ENCODE data around the gene SP100. TPM values are rescaled to one million over a fixed set of nuclear protein-coding genes. Genes with fewer than 3 reads are reported as not detected.

Gene SP100
- total and polyA plus RNA-seq, 2 of the 13 experiments (the other 11 are each of a cell fraction or from before 2014, with no cell fraction given) = 12.6 to 16.5 TPM

DNA sequence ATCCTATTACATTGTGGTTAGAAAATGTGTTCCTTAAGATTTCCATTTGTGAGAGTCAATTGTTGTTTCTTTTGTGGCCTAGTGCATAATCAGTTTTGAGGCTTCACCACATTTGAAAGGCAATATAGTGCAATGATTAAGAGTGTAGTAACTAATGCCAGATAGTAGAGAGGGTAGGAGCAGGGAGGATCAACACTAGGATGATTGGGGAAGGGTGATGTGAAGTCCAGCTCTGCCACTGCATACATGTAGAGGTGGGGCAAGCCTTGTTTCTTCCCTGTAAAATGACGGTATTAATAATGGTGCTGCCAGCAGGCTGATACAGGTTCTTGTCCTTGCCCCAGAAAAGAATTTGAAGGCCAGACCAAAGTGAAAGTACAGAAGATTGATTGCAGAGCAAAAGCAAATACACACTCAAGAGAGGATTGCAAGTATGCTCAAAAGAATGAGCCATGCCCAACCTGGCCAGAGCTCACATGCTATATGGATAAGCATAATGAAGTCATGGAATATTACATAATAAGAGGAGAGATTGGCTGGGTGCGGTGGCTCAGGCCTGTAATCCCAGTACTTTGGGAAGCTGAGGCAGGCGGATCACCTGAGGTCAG, 8.0 kb downstream of the SP100 start (continued):
- TF ChIP-seq, protein P1, sequence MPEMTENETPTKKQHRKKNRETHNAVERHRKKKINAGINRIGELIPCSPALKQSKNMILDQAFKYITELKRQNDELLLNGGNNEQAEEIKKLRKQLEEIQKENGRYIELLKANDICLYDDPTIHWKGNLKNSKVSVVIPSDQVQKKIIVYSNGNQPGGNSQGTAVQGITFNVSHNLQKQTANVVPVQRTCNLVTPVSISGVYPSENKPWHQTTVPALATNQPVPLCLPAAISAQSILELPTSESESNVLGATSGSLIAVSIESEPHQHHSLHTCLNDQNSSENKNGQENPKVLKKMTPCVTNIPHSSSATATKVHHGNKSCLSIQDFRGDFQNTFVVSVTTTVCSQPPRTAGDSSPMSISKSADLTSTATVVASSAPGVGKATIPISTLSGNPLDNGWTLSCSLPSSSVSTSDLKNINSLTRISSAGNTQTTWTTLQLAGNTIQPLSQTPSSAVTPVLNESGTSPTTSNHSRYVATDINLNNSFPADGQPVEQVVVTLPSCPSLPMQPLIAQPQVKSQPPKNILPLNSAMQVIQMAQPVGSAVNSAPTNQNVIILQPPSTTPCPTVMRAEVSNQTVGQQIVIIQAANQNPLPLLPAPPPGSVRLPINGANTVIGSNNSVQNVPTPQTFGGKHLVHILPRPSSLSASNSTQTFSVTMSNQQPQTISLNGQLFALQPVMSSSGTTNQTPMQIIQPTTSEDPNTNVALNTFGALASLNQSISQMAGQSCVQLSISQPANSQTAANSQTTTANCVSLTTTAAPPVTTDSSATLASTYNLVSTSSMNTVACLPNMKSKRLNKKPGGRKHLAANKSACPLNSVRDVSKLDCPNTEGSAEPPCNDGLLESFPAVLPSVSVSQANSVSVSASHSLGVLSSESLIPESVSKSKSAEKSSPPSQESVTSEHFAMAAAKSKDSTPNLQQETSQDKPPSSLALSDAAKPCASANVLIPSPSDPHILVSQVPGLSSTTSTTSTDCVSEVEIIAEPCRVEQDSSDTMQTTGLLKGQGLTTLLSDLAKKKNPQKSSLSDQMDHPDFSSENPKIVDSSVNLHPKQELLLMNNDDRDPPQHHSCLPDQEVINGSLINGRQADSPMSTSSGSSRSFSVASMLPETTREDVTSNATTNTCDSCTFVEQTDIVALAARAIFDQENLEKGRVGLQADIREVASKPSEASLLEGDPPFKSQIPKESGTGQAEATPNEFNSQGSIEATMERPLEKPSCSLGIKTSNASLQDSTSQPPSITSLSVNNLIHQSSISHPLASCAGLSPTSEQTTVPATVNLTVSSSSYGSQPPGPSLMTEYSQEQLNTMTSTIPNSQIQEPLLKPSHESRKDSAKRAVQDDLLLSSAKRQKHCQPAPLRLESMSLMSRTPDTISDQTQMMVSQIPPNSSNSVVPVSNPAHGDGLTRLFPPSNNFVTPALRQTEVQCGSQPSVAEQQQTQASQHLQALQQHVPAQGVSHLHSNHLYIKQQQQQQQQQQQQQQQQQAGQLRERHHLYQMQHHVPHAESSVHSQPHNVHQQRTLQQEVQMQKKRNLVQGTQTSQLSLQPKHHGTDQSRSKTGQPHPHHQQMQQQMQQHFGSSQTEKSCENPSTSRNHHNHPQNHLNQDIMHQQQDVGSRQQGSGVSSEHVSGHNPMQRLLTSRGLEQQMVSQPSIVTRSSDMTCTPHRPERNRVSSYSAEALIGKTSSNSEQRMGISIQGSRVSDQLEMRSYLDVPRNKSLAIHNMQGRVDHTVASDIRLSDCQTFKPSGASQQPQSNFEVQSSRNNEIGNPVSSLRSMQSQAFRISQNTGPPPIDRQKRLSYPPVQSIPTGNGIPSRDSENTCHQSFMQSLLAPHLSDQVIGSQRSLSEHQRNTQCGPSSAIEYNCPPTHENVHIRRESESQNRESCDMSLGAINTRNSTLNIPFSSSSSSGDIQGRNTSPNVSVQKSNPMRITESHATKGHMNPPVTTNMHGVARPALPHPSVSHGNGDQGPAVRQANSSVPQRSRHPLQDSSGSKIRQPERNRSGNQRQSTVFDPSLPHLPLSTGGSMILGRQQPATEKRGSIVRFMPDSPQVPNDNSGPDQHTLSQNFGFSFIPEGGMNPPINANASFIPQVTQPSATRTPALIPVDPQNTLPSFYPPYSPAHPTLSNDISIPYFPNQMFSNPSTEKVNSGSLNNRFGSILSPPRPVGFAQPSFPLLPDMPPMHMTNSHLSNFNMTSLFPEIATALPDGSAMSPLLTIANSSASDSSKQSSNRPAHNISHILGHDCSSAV (CRISPR knock-in tag; IDR thresholded peaks at IDR 0.05; ENCODE audit: borderline replicate concordance) = no peak
- no peak for TF ChIP-seq ZNF510 (CRISPR knock-in tag; IDR thresholded peaks at IDR 0.05; ENCODE audit: low read depth)
- TF ChIP-seq YEATS2 (CRISPR knock-in tag; IDR thresholded peaks at IDR 0.05; ENCODE audit: borderline replicate concordance) = no peak
- TF ChIP-seq, protein P2, sequence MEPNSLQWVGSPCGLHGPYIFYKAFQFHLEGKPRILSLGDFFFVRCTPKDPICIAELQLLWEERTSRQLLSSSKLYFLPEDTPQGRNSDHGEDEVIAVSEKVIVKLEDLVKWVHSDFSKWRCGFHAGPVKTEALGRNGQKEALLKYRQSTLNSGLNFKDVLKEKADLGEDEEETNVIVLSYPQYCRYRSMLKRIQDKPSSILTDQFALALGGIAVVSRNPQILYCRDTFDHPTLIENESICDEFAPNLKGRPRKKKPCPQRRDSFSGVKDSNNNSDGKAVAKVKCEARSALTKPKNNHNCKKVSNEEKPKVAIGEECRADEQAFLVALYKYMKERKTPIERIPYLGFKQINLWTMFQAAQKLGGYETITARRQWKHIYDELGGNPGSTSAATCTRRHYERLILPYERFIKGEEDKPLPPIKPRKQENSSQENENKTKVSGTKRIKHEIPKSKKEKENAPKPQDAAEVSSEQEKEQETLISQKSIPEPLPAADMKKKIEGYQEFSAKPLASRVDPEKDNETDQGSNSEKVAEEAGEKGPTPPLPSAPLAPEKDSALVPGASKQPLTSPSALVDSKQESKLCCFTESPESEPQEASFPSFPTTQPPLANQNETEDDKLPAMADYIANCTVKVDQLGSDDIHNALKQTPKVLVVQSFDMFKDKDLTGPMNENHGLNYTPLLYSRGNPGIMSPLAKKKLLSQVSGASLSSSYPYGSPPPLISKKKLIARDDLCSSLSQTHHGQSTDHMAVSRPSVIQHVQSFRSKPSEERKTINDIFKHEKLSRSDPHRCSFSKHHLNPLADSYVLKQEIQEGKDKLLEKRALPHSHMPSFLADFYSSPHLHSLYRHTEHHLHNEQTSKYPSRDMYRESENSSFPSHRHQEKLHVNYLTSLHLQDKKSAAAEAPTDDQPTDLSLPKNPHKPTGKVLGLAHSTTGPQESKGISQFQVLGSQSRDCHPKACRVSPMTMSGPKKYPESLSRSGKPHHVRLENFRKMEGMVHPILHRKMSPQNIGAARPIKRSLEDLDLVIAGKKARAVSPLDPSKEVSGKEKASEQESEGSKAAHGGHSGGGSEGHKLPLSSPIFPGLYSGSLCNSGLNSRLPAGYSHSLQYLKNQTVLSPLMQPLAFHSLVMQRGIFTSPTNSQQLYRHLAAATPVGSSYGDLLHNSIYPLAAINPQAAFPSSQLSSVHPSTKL (CRISPR knock-in tag; IDR thresholded peaks at IDR 0.05) = peak; percentile 72
- no peak for TF ChIP-seq JUNB (CRISPR knock-in tag; IDR thresholded peaks at IDR 0.05; ENCODE audit: borderline replicate concordance)
- TF ChIP-seq NCOA1 (CRISPR knock-in tag; IDR thresholded peaks at IDR 0.05) = peak; percentile 64; the same call in 1 of the 2 replicates
- TF ChIP-seq, protein P3, sequence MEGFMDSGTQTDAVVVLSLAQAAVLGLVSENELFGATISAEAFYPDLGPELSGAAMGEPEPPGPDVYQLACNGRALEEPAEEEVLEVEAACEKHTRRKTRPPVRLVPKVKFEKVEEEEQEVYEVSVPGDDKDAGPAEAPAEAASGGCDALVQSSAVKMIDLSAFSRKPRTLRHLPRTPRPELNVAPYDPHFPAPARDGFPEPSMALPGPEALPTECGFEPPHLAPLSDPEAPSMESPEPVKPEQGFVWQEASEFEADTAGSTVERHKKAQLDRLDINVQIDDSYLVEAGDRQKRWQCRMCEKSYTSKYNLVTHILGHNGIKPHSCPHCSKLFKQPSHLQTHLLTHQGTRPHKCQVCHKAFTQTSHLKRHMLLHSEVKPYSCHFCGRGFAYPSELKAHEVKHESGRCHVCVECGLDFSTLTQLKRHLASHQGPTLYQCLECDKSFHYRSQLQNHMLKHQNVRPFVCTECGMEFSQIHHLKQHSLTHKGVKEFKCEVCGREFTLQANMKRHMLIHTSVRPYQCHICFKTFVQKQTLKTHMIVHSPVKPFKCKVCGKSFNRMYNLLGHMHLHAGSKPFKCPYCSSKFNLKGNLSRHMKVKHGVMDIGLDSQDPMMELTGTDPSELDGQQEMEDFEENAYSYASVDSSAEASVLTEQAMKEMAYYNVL (CRISPR knock-in tag; IDR thresholded peaks at IDR 0.05; ENCODE audit: borderline replicate concordance) = peak; percentile 41; the same call in 1 of the 2 replicates
- 0 out of 2 replicates have a peak, but pooled peaks have one; percentile 44 for TF ChIP-seq HDAC2 (CRISPR knock-in tag; IDR thresholded peaks at IDR 0.05)
- no peak for TF ChIP-seq MED13 (CRISPR knock-in tag; IDR thresholded peaks at IDR 0.05)
- peak in 1 of 2 experiments; percentile 23; a peak in 1 of 4 replicates for TF ChIP-seq KLF16 (CRISPR knock-in tag; IDR thresholded peaks at IDR 0.05)
- TF ChIP-seq, protein P4, sequence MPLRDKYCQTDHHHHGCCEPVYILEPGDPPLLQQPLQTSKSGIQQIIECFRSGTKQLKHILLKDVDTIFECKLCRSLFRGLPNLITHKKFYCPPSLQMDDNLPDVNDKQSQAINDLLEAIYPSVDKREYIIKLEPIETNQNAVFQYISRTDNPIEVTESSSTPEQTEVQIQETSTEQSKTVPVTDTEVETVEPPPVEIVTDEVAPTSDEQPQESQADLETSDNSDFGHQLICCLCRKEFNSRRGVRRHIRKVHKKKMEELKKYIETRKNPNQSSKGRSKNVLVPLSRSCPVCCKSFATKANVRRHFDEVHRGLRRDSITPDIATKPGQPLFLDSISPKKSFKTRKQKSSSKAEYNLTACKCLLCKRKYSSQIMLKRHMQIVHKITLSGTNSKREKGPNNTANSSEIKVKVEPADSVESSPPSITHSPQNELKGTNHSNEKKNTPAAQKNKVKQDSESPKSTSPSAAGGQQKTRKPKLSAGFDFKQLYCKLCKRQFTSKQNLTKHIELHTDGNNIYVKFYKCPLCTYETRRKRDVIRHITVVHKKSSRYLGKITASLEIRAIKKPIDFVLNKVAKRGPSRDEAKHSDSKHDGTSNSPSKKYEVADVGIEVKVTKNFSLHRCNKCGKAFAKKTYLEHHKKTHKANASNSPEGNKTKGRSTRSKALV (CRISPR knock-in tag; IDR thresholded peaks at IDR 0.05) = no peak
- TF ChIP-seq HNRNPH1 (optimal IDR thresholded peaks at IDR 0.05; ENCODE audit: low read depth, low read length) = no peak

Data from HepG2 (cell line).